ENCODE data around the gene CPEB1.
"Not testable (repeated sequence)": the region's sequence is repeated elsewhere in the genome, so short reads cannot be mapped to it uniquely, and the experiment has no call there.

- TF ChIP-seq, protein P1, sequence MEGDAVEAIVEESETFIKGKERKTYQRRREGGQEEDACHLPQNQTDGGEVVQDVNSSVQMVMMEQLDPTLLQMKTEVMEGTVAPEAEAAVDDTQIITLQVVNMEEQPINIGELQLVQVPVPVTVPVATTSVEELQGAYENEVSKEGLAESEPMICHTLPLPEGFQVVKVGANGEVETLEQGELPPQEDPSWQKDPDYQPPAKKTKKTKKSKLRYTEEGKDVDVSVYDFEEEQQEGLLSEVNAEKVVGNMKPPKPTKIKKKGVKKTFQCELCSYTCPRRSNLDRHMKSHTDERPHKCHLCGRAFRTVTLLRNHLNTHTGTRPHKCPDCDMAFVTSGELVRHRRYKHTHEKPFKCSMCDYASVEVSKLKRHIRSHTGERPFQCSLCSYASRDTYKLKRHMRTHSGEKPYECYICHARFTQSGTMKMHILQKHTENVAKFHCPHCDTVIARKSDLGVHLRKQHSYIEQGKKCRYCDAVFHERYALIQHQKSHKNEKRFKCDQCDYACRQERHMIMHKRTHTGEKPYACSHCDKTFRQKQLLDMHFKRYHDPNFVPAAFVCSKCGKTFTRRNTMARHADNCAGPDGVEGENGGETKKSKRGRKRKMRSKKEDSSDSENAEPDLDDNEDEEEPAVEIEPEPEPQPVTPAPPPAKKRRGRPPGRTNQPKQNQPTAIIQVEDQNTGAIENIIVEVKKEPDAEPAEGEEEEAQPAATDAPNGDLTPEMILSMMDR (IDR thresholded peaks at IDR 0.05): not testable (repeated sequence)
- not testable (repeated sequence) for TF ChIP-seq POLR2A, EP300 (IDR thresholded peaks at IDR 0.05)
Observed at GRCh38 chr15:82535151-82535550, 112.0 kb downstream of the CPEB1 start.

Measured in stomach (tissue), 4 donors.